T-helper 22 cell (primary cell): ENCODE results near the gene CLSTN3.
A peak's percentile ranks its signal among the peaks of the same experiment; 100 is the strongest.

Experiments
- DNase-seq: peaks from one replicate; pipeline ENCODE4 v3.0.0-alpha.2; 2020; ENCODE audit warnings: low read depth

CLSTN3 gene

GRCh38 chr12:7129872-7130691 is at the start of gene CLSTN3:
Gene CLSTN3 (plus strand): TSS chr12:7130371. CDS start chr12:7130649, 278 bp downstream.
- peak; percentile 84 for DNase-seq

DNA sequence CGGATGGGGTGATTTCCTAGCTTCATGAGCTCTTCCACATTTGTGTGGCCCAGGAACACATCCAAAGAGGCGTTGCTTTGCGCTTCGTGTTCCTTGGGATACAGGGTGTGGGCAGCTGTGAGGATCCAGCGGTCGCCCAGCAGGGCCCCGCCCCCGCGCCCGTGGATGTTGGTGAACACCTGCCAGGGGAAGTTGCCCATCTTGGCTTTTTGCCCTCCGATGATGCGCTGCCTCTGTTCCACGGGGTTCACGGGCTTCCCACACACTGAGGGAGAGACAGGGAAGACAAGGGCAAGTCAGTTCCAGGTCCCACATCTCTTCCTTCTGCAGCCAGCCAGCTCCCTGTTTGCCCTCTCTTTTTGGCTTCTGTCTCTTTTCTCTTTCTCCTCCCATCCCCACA is 49.1 kb upstream of the CLSTN3 start:
- DNase-seq = no peak

GRCh38 chr12:7083125-7083524 is 47.0 kb upstream of the CLSTN3 start:
- no peak for DNase-seq

DNA sequence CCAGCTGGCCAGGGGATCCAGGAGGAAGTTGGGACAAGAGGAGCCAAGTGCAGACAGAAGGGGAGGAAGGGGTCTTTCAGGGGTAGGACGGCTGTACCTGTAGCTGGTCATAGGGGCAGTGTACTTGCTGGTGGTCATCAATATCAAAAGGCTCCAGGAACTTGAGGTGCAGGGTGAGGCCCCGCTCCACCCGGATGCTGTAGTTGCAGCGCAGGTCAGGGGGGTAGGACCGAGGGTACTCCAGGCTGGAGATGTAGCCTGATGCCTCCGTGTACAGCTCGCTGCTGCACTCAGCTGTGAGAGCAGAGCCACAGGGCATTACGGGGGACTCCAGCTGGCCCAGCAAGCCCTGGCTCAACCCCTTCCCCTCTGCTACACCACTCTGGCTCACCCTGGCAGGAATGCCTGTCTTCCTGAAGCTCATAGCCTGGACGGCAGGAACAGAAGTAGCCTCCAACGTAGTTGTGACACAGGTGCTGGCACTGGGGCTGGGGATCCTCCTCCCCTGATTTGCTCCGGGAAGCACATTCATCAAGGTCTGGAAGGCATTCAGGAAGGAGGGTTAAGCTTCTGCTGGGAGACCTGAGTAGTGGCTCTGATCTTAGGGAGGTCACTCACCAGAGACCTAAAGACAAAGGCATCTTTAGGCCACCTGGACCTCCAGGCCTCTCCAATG is 40.8 kb upstream of the CLSTN3 start:
- no peak for DNase-seq

GRCh38 chr12:7090222-7090998 is 39.8 kb upstream of the CLSTN3 start:
- DNase-seq = no peak

- DNase-seq = no peak
Measured at GRCh38 chr12:7091171-7091570, 39.0 kb upstream of the CLSTN3 start.

DNA sequence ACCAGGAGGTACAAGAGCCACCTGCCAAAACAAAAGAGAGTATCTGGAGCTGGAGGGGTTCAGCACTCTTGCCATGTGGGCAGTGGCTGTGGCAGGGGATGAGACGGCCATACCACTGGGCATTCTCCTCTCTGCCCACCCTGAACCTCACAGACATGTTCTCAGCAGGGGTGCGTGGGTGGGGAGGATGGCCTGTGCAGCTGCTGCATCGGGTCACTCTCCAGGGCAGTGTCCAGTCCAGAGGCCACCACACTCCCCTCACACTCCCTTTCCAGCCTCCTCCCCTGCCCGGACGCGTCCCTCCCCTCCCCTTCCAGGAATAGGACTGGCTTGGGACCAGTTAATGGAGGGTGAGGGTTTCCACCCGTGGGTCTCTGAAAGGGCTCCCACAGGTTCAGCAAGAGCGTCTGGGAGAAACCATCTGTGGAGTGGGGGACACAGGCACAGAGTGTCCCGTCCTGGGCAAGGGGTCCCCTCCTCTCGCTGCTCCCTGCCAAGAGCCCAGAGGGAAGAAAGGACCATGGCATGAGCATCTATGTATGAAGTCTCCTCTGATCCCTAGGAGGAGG is 38.4 kb upstream of the CLSTN3 start:
- DNase-seq = no peak

DNA sequence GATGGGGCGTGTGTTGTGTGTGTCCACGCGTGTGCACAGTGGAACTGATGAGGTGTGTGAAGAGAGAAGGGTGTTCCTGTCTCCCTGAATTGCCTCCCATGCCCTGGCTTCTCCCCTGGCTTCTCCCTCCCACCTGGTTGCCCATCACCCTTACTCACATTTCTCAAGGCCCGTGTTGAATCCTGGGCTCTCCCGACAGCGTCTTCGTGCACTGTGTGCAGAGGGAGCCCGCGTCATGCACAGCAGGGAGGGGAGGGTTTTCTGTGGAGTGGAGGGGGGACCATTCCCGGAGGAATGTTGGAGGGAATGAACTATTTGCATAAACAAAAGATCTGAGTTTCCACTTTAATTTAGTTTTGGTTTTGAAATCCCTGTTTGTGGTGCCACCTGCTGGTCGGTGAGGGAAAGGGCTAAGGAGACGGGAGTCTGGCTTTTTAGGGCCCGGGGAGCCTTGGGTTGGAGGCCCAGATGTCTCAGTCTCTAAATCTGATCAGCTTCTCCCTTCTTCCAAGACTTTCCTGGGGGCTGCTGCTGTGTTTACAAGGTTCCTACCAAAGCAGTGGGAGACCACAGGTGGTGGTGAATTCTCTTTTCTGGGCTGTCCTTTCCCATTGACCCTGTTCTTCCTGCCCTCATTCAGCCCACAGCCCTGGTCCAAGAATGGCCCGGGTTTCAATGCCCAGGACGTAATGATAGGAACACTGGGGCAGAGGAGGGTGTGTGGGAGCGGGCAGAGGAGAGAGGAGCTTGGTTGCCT is 37.8 kb upstream of the CLSTN3 start, which contains the start of gene C1R:
TSS of gene C1R (minus strand) at position 217 of the 757 bp plus-strand sequence. CDS start at position 160, 57 bp downstream.
- DNase-seq = peak; percentile 27

GRCh38 chr12:7092986-7093460 is 37.1 kb upstream of the CLSTN3 start:
- no peak for DNase-seq

DNA sequence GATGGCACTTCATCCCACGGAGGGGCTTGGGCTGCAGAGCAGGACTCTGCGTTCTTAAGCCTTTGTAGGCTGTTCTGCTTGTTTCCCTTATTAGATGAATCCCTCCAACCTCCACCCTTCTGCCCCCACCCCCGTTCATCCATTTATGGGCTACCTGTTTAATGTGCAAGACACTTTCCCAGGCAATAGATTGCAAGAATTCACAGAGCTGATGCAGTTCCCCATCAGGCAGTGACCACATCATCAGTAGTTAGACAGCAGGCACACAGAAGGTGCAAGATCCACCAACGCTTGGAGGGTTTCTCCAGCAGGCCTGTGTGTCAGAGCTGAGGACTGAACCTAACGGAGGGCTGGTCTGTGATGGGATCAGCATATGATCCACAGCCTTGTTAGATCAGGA is 36.7 kb upstream of the CLSTN3 start:
- no peak for DNase-seq

- DNase-seq = no peak
Measured at GRCh38 chr12:7093892-7094291, 36.3 kb upstream of the CLSTN3 start.

DNA sequence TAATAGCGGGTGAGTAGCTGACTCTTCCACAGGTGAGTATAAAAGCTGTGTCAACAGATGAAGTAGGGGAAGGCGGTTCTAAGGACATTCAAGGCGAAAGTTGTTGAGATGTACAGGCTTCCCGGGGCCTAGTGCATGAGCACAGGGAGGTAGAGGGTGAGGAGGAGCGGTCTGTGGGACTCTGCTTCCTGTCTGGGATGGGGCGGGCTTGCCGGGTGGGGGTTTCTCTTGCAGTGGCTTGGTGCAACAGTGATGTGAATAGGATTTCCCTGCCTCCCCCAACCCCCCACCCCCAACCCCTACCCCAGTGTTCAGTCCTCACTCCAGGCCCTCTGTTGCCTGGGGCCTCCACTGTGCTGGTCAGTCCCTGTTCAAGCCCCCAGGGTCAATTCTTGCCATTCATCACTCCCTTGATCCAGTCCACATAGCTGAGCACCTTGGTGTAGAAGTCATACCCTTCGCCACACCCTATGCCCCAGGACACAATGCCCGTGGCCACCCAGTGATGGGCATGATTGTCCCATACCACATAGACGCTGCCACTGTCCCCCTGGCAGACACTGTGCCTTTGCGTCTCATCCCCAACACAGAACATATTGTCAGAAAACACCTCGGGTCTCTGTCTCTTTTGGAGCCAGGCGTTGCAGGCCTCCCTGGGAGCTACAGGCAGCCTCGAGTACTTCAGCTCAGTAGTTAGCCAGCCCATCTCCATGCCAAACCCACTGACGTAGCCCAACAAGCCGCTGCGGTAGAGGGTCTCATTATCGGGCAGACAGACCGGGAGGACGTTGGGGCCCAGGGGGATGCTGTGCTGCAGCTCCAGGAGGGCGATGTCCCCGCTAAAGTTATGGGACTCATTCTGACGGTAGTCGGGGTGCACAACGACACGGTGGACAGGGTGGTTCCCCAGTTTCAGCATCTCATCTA is 33.9 kb upstream of the CLSTN3 start:
- DNase-seq = no peak

- DNase-seq = no peak
Measured at GRCh38 chr12:7096979-7097378, 33.2 kb upstream of the CLSTN3 start.

- DNase-seq = no peak
Measured at GRCh38 chr12:7099290-7099996, 30.7 kb upstream of the CLSTN3 start.

DNA sequence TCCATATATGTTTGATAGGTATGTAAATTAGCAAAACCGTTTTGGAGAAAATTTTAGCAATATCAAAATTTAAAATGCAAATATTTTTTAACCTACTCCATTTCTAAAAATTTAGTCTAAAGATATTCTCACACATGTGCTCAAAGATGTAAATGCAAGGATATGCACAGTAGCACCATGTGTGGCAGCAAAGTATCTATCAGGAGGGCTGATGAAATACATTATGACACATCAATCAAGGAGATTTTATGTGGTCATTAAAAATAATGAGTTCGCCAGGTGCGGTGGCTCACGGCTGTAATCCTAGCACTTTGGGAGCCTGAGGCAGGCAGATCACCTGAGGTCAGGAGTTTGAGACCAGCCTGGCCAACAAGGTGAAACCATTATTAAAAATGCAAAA is 29.9 kb upstream of the CLSTN3 start:
- DNase-seq = no peak

DNA sequence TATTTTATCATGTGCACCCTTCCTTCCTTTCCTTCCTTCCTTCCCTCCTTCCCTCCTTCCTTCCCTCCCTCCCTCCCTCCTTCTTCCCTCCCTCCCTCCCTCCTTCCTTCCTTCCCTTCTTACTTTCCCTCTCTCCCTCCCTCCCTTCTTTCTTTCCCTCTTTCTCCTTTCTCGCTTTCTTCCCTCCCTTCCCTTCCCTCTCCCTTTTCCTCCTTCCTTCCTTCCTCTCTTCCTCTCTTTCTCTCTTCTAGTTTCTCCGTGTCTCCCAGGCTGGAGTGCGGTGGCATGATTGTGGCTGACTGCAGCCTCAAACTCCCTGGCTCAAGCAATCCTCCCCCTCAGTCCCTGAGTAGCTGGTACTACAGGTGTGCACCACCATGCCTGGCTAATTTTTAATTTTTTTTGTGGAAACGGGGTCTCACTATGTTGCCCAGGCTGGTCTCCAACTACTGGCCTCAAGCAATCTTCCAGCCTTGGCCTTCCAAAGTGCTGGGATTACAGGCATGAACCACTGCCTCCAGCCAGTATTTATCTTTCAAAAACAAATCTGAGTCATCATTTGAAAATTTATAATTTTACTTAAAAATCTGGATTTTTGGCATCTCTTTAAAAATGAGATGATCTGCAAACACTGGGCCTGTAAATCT is 29.0 kb upstream of the CLSTN3 start:
- DNase-seq = no peak

- DNase-seq = no peak
Measured at GRCh38 chr12:7101694-7102131, 28.5 kb upstream of the CLSTN3 start.

DNA sequence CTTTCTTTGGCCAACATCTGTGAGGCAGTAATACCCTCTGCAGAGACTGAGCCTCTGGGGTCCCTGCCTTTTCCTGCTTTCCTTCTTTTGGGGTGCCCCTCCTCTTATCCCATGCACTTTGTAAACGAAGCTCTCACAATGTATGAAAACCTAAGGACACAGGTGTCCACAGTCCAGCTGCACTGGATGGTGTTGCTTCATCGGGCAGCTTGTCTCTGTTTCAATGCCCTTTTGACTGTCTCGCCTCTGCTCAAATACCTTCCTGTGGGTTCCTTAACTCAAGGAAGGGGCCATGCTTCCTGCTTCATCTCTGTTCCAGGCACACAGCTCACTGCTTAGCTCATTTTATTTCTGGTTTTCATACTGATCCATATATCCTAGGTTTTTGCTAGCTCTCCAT is 27.6 kb upstream of the CLSTN3 start:
- no peak for DNase-seq
